HG02884 (cell line): ENCODE measurements around the gene RPL10.
A peak's percentile ranks its signal among the peaks of the same experiment; 100 is the strongest.
"Not testable (repeated sequence)": the region's sequence is repeated elsewhere in the genome, so short reads cannot be mapped to it uniquely, and the experiment has no call there.

Experiments used
- ATAC-seq: cut with Tn5 transposase; IDR thresholded peaks from one replicate; pipeline ENCODE4 v1.9.1; 2021; ENCODE audit warnings: mild to moderate bottlenecking, moderate library complexity; ENCODE audit not compliant: unreplicated experiment

Gene RPL10

GRCh38 chrX:154375156-154375504 is 23.0 kb upstream of the RPL10 start:
- no peak for ATAC-seq

- ATAC-seq, result no peak
Measured at GRCh38 chrX:154376774-154377173, 21.4 kb upstream of the RPL10 start.

GRCh38 chrX:154378059-154378798 is 19.9 kb upstream of the RPL10 start:
- ATAC-seq, result peak; percentile 3

- ATAC-seq, result peak; percentile 74
Measured at GRCh38 chrX:154378799-154379568, 19.2 kb upstream of the RPL10 start, which contains the start of gene EMD. EMD (plus strand) TSS chrX:154379295; CDS start chrX:154379485, 190 bp downstream.

- no peak for ATAC-seq
Measured at GRCh38 chrX:154379569-154379951, 18.6 kb upstream of the RPL10 start.

GRCh38 chrX:154380153-154380552 is 18.0 kb upstream of the RPL10 start:
- ATAC-seq, result no peak

GRCh38 chrX:154380787-154381186 is 17.4 kb upstream of the RPL10 start:
- ATAC-seq, result no peak

- no peak for ATAC-seq
Measured at GRCh38 chrX:154381271-154381670, 16.9 kb upstream of the RPL10 start.

- no peak for ATAC-seq
Measured at GRCh38 chrX:154382483-154383069, 15.6 kb upstream of the RPL10 start.

- ATAC-seq, result no peak
Measured at GRCh38 chrX:154383359-154384283, 14.6 kb upstream of the RPL10 start.

- ATAC-seq, result no peak
Measured at GRCh38 chrX:154384284-154384892, 13.8 kb upstream of the RPL10 start.

- not testable (repeated sequence) for ATAC-seq
Measured at GRCh38 chrX:154388094-154388493, 10.1 kb upstream of the RPL10 start.

- ATAC-seq, result not testable (repeated sequence)
Measured at GRCh38 chrX:154388649-154389048, 9.5 kb upstream of the RPL10 start.

- peak; percentile 61 for ATAC-seq
Measured at GRCh38 chrX:154389812-154390747, 8.1 kb upstream of the RPL10 start.

GRCh38 chrX:154396363-154396762 is 1.8 kb upstream of the RPL10 start:
- not testable (repeated sequence) for ATAC-seq

GRCh38 chrX:154396973-154397887 is 947 bp upstream of the RPL10 start:
- peak; percentile 44 for ATAC-seq

GRCh38 chrX:154398668-154399526 is 720 bp downstream of the RPL10 start:
- no peak for ATAC-seq
